HG02840 (cell line): Measurements from ENCODE around the gene ANAPC2.

Source experiments
- ATAC-seq: cut with Tn5 transposase; IDR thresholded peaks from one replicate; pipeline ENCODE4 v1.9.1; 2021; ENCODE audit warnings: mild to moderate bottlenecking, moderate library complexity, moderate number of reproducible peaks; ENCODE audit not compliant: unreplicated experiment, low FRiP score

The ANAPC2 gene

GRCh38 chr9:137134191-137134590, 54.2 kb downstream of the ANAPC2 start:
- ATAC-seq, result no peak

- ATAC-seq, result no peak
These were observed 58.1 kb downstream of the ANAPC2 start for GRCh38 chr9:137130176-137130755.

- ATAC-seq, result peak; percentile 65
These were observed 58.7 kb downstream of the ANAPC2 start for GRCh38 chr9:137129456-137130175.

GRCh38 chr9:137128862-137129455, 59.4 kb downstream of the ANAPC2 start:
- peak; percentile 10 for ATAC-seq

GRCh38 chr9:137128158-137128861, 60.0 kb downstream of the ANAPC2 start:
- ATAC-seq, result no peak

GRCh38 chr9:137127301-137128157, 60.8 kb downstream of the ANAPC2 start:
- no peak for ATAC-seq

GRCh38 chr9:137126786-137127185, 61.6 kb downstream of the ANAPC2 start:
- no peak for ATAC-seq
